Measurements from ENCODE around the gene COG2. TPM values are rescaled to one million over a fixed set of nuclear protein-coding genes. Genes with fewer than 3 reads are reported as not detected.

The COG2 gene
- total and polyA plus RNA-seq, 5 donors from 2014 or later, result 24.4 to 38.9 (median 34.1) TPM

GRCh38 chr1:230730977-230731376 is 88.7 kb downstream of the COG2 start:
- Histone ChIP-seq H3K4me3 (ENCODE audit: low read depth, low read length) (no peak overlapping the region), H3K36me3 (ENCODE audit: control insufficient read depth, insufficient read depth, low read length) (no peaks in the 10 kb centered on the region), H3K9me3 (ENCODE audit: control insufficient read depth in 2 of 2, low read length in 2 of 2) (no peaks in the 10 kb centered on the region), H3K27me3 (ENCODE audit: control insufficient read depth, insufficient read depth, low read length) (no peaks in the 10 kb centered on the region), H3K27ac (ENCODE audit: insufficient read depth, low read length, poor library complexity, severe bottlenecking) (no peak overlapping the region), H3K4me1 (ENCODE audit: control insufficient read depth, insufficient read depth, low read length, poor library complexity, severe bottlenecking) (no peaks in the 10 kb centered on the region)
- Mint-ChIP-seq H3K4me3 (no peak overlapping the region), H3K27ac (no peak overlapping the region), H3K27me3 (peaks cover 9% of the 10 kb centered on the region), H3K4me1 (no peaks in the 10 kb centered on the region), H3K36me3 (no peaks in the 10 kb centered on the region), H3K9me3 (peaks cover 0 to 4% (median 0%) of the 10 kb centered on the region in 7 donors)
- DNase-seq (no peak), ATAC-seq (ENCODE audit: low read depth in 2 of 2) (no peak)

GRCh38 chr1:230735447-230735846 is 93.2 kb downstream of the COG2 start:
- Mint-ChIP-seq H3K36me3 (no peaks in the 10 kb centered on the region), H3K4me3 (no peak overlapping the region), H3K4me1 (no peaks in the 10 kb centered on the region), H3K27me3 (no peaks in the 10 kb centered on the region), H3K27ac (no peak overlapping the region), H3K9me3 (peaks cover 0 to 8% (median 0%) of the 10 kb centered on the region in 7 donors)
- Histone ChIP-seq H3K27me3 (ENCODE audit: control insufficient read depth, insufficient read depth, low read length) (no peaks in the 10 kb centered on the region), H3K9me3 (ENCODE audit: control insufficient read depth in 2 of 2, low read length in 2 of 2) (no peaks in the 10 kb centered on the region), H3K27ac (ENCODE audit: insufficient read depth, low read length, poor library complexity, severe bottlenecking) (no peak overlapping the region), H3K4me3 (ENCODE audit: low read depth, low read length) (no peak overlapping the region), H3K4me1 (ENCODE audit: control insufficient read depth, insufficient read depth, low read length, poor library complexity, severe bottlenecking) (no peaks in the 10 kb centered on the region), H3K36me3 (ENCODE audit: control insufficient read depth, insufficient read depth, low read length) (no peaks in the 10 kb centered on the region)
- ATAC-seq (ENCODE audit: low read depth in 2 of 2), result no peak
- DNase-seq, result no peak

- H3K36me3 Mint-ChIP-seq, result no peaks in the 10 kb centered on the region
- Histone ChIP-seq H3K36me3 (ENCODE audit: control insufficient read depth, insufficient read depth, low read length) (no peaks in the 10 kb centered on the region), H3K27ac (ENCODE audit: insufficient read depth, low read length, poor library complexity, severe bottlenecking) (no peak overlapping the region), H3K4me3 (ENCODE audit: low read depth, low read length) (no peak overlapping the region), H3K4me1 (ENCODE audit: control insufficient read depth, insufficient read depth, low read length, poor library complexity, severe bottlenecking) (no peaks in the 10 kb centered on the region), H3K27me3 (ENCODE audit: control insufficient read depth, insufficient read depth, low read length) (no peaks in the 10 kb centered on the region), H3K9me3 (ENCODE audit: control insufficient read depth in 2 of 2, low read length in 2 of 2) (no peaks in the 10 kb centered on the region)
- no peak overlapping the region for H3K4me3 Mint-ChIP-seq
- H3K9me3 Mint-ChIP-seq, result peaks cover 0 to 8% (median 0%) of the 10 kb centered on the region in 7 donors
- ATAC-seq (ENCODE audit: low read depth in 2 of 2) (no peak), DNase-seq (no peak)
- no peaks in the 10 kb centered on the region for H3K4me1 Mint-ChIP-seq
- no peaks in the 10 kb centered on the region for H3K27me3 Mint-ChIP-seq
- no peak overlapping the region for H3K27ac Mint-ChIP-seq
Measured at GRCh38 chr1:230737622-230738262, 95.5 kb downstream of the COG2 start.

GRCh38 chr1:230739564-230740290 is 97.4 kb downstream of the COG2 start:
- DNase-seq (no peak), ATAC-seq (ENCODE audit: low read depth in 2 of 2) (no peak)
- no peaks in the 10 kb centered on the region for H3K36me3 ChIP-seq (ENCODE audit: control insufficient read depth, insufficient read depth, low read length)
- no peaks in the 10 kb centered on the region for H3K9me3 ChIP-seq (ENCODE audit: control insufficient read depth in 2 of 2, low read length in 2 of 2)
- no peaks in the 10 kb centered on the region for H3K4me1 ChIP-seq (ENCODE audit: control insufficient read depth, insufficient read depth, low read length, poor library complexity, severe bottlenecking)
- H3K9me3 Mint-ChIP-seq, result peaks cover 0 to 8% (median 1%) of the 10 kb centered on the region in 7 donors
- no peaks in the 10 kb centered on the region for H3K36me3 Mint-ChIP-seq
- no peaks in the 10 kb centered on the region for H3K4me1 Mint-ChIP-seq
- no peaks in the 10 kb centered on the region for H3K27me3 Mint-ChIP-seq
- no peak overlapping the region for H3K27ac Mint-ChIP-seq
- no peak overlapping the region for H3K4me3 ChIP-seq (ENCODE audit: low read depth, low read length)
- H3K4me3 Mint-ChIP-seq, result no peak overlapping the region
- H3K27me3 ChIP-seq (ENCODE audit: control insufficient read depth, insufficient read depth, low read length), result no peaks in the 10 kb centered on the region
- no peak overlapping the region for H3K27ac ChIP-seq (ENCODE audit: insufficient read depth, low read length, poor library complexity, severe bottlenecking)

Other genes with a start within 250 kb of the COG2 start
- gene PGBD5, start 216.1 kb upstream of the COG2 start, total RNA-seq, result not detected
- not detected for gene PGBD5, start 216.1 kb upstream of the COG2 start, polyA plus RNA-seq
- not detected for gene AGT, start 71.6 kb downstream of the COG2 start, total RNA-seq
- gene AGT, start 71.6 kb downstream of the COG2 start, polyA plus RNA-seq, result not detected
- gene CAPN9, start 104.9 kb downstream of the COG2 start, total RNA-seq, result not detected
- gene CAPN9, start 104.9 kb downstream of the COG2 start, polyA plus RNA-seq, result not detected
- 3.8 TPM for gene C1orf198, start 226.0 kb downstream of the COG2 start, total RNA-seq
- 1 to 10 TPM; 3.1 to 5.3 (median 4.3) TPM for gene C1orf198, start 226.0 kb downstream of the COG2 start, polyA plus RNA-seq

Data from CD4-positive, CD25-positive, alpha-beta regulatory T cell (primary cell).